ENCODE results near the gene SVEP1. TPM values are rescaled to one million over a fixed set of nuclear protein-coding genes. Genes with fewer than 3 reads are reported as not detected.
"Not testable (repeated sequence)": the region's sequence is repeated elsewhere in the genome, so short reads cannot be mapped to it uniquely, and the experiment has no call there.

Gene SVEP1
- total and polyA plus RNA-seq, 7 experiments from 2014 or later: 0.08 to 0.22 TPM; not detected in 5

DNA sequence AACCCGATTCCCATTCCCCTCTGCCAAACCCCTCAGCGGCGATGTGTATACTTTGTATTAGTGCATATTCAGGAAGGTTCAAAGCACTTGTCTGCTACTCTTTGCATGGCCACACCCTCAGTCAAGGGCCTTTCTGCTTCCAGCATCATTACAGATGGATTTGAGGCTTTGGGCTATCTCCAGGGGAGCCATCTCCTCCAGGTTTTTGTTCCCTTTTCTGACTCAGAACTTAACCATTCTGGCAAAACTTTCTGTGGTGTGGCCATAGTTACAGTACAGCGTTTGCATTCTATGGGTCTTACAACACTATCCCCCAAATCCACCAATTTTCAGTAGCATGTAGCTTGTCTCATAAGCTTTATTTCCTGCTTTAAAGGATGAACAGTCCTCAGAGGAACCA, 36.0 kb upstream of the SVEP1 start:
- no peak overlapping the region for H3K27ac Mint-ChIP-seq
- intact Hi-C loops (cut with micrococcal nuclease): no loop called here
- H3K4me1 Mint-ChIP-seq: no peaks in the 10 kb centered on the region
- ChIA-PET CTCF (no interaction called here), POLR2A (no interaction called here)
- H3K4me3 Mint-ChIP-seq: no peak overlapping the region
- Histone ChIP-seq H3K4me3 (ENCODE audit: low read length) (no peak overlapping the region), H3K27ac (ENCODE audit: low read depth, low read length) (no peak overlapping the region), H3K4me1 (ENCODE audit: control insufficient read depth in 2 of 2, insufficient read depth in 2 of 2, low read length in 2 of 2) (no peaks in the 10 kb centered on the region), H3K9me3 (ENCODE audit: control insufficient read depth in 2 of 3, low read length in 3 of 3) (no peaks in the 10 kb centered on the region), H3K27me3 (ENCODE audit: control insufficient read depth in 2 of 2, insufficient read depth in 2 of 2, low read length in 2 of 2) (no peaks in the 10 kb centered on the region), H3K36me3 (ENCODE audit: control insufficient read depth in 2 of 3, insufficient read depth in 3 of 3, low read length in 3 of 3) (no peaks in the 10 kb centered on the region)
- no peaks in the 10 kb centered on the region for H3K36me3 Mint-ChIP-seq
- DNase-seq (no peak), ATAC-seq (no peak)
- H3K9me3 Mint-ChIP-seq: peaks cover 0 to 2% (median 0%) of the 10 kb centered on the region in 11 donors
- H3K27me3 Mint-ChIP-seq: peaks cover 0 to 4% (median 4%) of the 10 kb centered on the region in 5 donors

DNA sequence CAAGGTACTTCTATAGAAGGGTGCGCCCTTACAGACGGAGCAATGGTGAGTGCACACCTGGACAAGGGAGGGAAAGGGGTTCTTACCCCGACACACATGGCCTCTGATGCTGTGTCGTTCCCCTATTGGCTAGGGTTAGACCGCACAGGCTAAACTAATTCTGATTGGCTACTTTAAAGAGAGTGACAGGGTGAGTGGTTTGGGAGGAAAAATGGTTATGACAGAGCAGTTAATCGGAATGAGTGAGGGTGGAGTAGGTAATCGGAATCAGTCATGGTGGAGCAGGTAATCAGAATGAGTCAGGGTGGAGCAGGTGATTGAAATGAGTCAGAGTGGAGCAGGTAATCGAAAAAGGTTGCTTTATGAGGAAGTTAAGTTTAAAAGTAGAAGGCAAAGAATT, 35.0 kb upstream of the SVEP1 start:
- intact Hi-C loops (cut with micrococcal nuclease); H3K9me3 Mint-ChIP-seq; H3K4me3 Mint-ChIP-seq; POLR2A ChIA-PET; DNase-seq; H3K4me1 ChIP-seq (ENCODE audit: control insufficient read depth in 2 of 2, insufficient read depth in 2 of 2, low read length in 2 of 2); H3K4me3 ChIP-seq (ENCODE audit: low read length); H3K27ac ChIP-seq (ENCODE audit: low read depth, low read length); H3K36me3 Mint-ChIP-seq; ATAC-seq; H3K27me3 ChIP-seq (ENCODE audit: control insufficient read depth in 2 of 2, insufficient read depth in 2 of 2, low read length in 2 of 2); H3K27me3 Mint-ChIP-seq; CTCF ChIA-PET; H3K27ac Mint-ChIP-seq; H3K9me3 ChIP-seq (ENCODE audit: control insufficient read depth in 2 of 3, low read length in 3 of 3); H3K4me1 Mint-ChIP-seq; H3K36me3 ChIP-seq (ENCODE audit: control insufficient read depth in 2 of 3, insufficient read depth in 3 of 3, low read length in 3 of 3): not testable (repeated sequence)

DNA sequence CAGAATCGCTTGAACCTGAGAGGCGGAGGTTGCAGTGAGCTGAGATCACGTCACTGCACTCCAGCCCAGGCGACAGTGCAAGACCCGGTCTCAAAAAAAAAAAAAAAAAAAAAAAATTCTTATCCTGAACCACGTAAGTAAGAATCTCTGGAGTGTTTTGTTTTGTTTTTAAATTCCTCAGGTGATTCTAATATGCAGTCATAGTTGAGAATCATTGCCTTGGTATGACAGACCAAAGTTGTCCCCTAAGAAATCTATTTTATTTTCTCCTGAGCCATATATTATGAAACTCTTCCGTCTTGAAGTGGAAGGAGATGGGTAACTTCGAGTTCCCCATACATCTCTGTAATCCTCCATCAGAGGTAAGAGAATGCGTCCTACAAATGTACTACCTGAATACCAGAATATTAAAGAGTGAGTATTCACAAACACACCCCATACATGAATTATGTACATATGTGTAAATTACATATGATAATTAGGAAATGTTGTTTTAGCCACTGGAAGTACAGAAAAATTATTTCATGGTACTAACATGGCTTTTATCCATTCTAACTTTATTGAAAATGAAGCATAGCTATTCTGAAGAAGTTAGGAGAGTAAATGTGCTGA, 26.7 kb upstream of the SVEP1 start:
- peaks cover 0 to 6% (median 0%) of the 10 kb centered on the region in 5 donors for H3K36me3 Mint-ChIP-seq
- Histone ChIP-seq H3K27me3 (ENCODE audit: control insufficient read depth in 2 of 2, insufficient read depth in 2 of 2, low read length in 2 of 2) (no peaks in the 10 kb centered on the region), H3K4me1 (ENCODE audit: control insufficient read depth in 2 of 2, insufficient read depth in 2 of 2, low read length in 2 of 2) (no peaks in the 10 kb centered on the region), H3K36me3 (ENCODE audit: control insufficient read depth in 2 of 3, insufficient read depth in 3 of 3, low read length in 3 of 3) (no peaks in the 10 kb centered on the region), H3K9me3 (ENCODE audit: control insufficient read depth in 2 of 3, low read length in 3 of 3) (no peaks in the 10 kb centered on the region), H3K4me3 (ENCODE audit: low read length) (no peak overlapping the region), H3K27ac (ENCODE audit: low read depth, low read length) (no peak overlapping the region)
- no peaks in the 10 kb centered on the region for H3K4me1 Mint-ChIP-seq
- peaks cover 0 to 16% (median 7%) of the 10 kb centered on the region in 5 donors for H3K27me3 Mint-ChIP-seq
- H3K4me3 Mint-ChIP-seq: no peak overlapping the region
- ChIA-PET CTCF (no interaction called here), POLR2A (no interaction called here)
- ATAC-seq (no peak), DNase-seq (no peak)
- H3K27ac Mint-ChIP-seq: no peak overlapping the region
- intact Hi-C loops (cut with micrococcal nuclease): no loop called here
- peaks cover 0 to 6% (median 0%) of the 10 kb centered on the region in 11 donors for H3K9me3 Mint-ChIP-seq

DNA sequence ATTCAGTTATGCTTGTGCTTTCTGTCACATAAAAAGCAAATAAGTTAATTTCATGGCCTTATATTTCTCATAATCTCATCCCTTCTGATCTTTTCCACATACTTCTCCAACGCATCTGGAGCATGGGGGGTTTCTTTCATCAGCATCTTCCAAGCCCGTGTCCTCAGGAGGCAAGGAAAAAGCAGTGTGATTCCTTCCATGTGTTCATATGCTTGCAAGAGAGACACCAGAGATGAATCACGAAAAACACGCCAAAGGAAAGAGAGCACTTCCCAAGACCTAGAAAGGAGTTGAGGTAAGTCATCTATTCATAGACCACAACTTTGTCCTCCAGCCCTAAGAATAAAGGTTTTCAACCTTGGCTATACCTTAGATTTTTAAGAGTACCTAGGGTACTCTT, 26.0 kb upstream of the SVEP1 start:
- Mint-ChIP-seq H3K36me3 (peaks cover 0 to 6% (median 0%) of the 10 kb centered on the region in 5 donors), H3K4me1 (no peaks in the 10 kb centered on the region), H3K27me3 (peaks cover 0 to 13% (median 7%) of the 10 kb centered on the region in 5 donors), H3K4me3 (no peak overlapping the region), H3K27ac (no peak overlapping the region), H3K9me3 (peaks cover 0 to 6% (median 0%) of the 10 kb centered on the region in 11 donors)
- no peak for ATAC-seq
- ChIA-PET POLR2A (no interaction called here), CTCF (no interaction called here)
- intact Hi-C loops (cut with micrococcal nuclease): no loop called here
- Histone ChIP-seq H3K27ac (ENCODE audit: low read depth, low read length) (no peak overlapping the region), H3K4me1 (ENCODE audit: control insufficient read depth in 2 of 2, insufficient read depth in 2 of 2, low read length in 2 of 2) (no peaks in the 10 kb centered on the region), H3K9me3 (ENCODE audit: control insufficient read depth in 2 of 3, low read length in 3 of 3) (no peaks in the 10 kb centered on the region), H3K36me3 (ENCODE audit: control insufficient read depth in 2 of 3, insufficient read depth in 3 of 3, low read length in 3 of 3) (no peaks in the 10 kb centered on the region), H3K27me3 (ENCODE audit: control insufficient read depth in 2 of 2, insufficient read depth in 2 of 2, low read length in 2 of 2) (no peaks in the 10 kb centered on the region), H3K4me3 (ENCODE audit: low read length) (no peak overlapping the region)
- no peak for DNase-seq

DNA sequence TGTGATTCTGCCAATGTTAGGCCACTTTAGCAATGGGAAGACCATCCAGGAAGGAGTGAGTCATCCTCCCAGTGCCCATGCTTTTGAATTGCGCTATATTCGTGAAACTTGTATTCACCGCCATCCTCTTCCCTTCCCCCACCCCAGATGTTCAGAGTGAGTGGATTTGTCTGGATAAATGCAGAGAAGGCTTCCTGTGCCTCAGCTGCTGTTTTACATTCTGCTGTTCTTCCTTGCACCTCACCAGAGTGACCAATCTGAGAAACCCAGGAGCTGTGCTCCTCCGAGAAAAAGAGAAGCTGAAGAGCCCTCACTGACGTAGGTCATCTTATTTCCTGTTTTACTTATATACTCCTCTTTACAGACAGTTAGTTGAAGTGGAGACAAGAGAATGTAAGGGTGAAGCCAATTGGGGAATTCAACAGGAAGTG, 24.6 kb upstream of the SVEP1 start:
- no peaks in the 10 kb centered on the region for H3K36me3 ChIP-seq (ENCODE audit: control insufficient read depth in 2 of 3, insufficient read depth in 3 of 3, low read length in 3 of 3)
- H3K27ac ChIP-seq (ENCODE audit: low read depth, low read length): no peak overlapping the region
- peaks cover 0 to 14% (median 11%) of the 10 kb centered on the region in 5 donors for H3K27me3 Mint-ChIP-seq
- H3K4me3 Mint-ChIP-seq: no peak overlapping the region
- ATAC-seq (peak; percentile 78), DNase-seq (no peak)
- H3K27me3 ChIP-seq (ENCODE audit: control insufficient read depth in 2 of 2, insufficient read depth in 2 of 2, low read length in 2 of 2): no peaks in the 10 kb centered on the region
- intact Hi-C loops (cut with micrococcal nuclease): no loop called here
- ChIA-PET CTCF (no interaction called here), POLR2A (no interaction called here)
- peaks cover 0 to 6% (median 0%) of the 10 kb centered on the region in 5 donors for H3K36me3 Mint-ChIP-seq
- H3K27ac Mint-ChIP-seq: peak overlapping the region in 1 of 9 donors; percentile 11
- H3K4me3 ChIP-seq (ENCODE audit: low read length): no peak overlapping the region
- no peaks in the 10 kb centered on the region for H3K9me3 ChIP-seq (ENCODE audit: control insufficient read depth in 2 of 3, low read length in 3 of 3)
- peaks cover 0 to 6% (median 0%) of the 10 kb centered on the region in 11 donors for H3K9me3 Mint-ChIP-seq
- H3K4me1 ChIP-seq (ENCODE audit: control insufficient read depth in 2 of 2, insufficient read depth in 2 of 2, low read length in 2 of 2): no peaks in the 10 kb centered on the region
- H3K4me1 Mint-ChIP-seq: no peaks in the 10 kb centered on the region

DNA sequence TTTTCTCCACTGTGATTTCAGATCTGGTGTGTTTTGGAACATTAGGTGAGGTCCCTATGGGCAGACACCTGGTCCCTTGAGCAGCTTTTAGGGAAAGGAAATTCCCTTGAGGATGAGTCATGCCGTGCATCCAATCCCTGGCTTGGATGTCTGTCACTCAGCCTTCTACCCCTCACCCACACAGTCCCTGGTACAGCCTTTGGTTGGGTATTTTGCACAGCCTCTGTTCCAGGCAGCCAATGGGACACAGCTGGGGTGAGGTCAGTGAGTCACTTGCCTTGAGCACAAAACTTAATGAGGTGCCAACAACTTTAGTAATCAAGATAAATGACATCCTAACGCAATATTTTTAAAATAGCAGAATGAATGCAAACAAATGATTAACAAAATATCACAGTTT, 22.7 kb upstream of the SVEP1 start:
- POLR2A ChIA-PET: no interaction called here
- peaks cover 0 to 6% (median 0%) of the 10 kb centered on the region in 5 donors for H3K36me3 Mint-ChIP-seq
- intact Hi-C loops (cut with micrococcal nuclease): no loop called here

DNA sequence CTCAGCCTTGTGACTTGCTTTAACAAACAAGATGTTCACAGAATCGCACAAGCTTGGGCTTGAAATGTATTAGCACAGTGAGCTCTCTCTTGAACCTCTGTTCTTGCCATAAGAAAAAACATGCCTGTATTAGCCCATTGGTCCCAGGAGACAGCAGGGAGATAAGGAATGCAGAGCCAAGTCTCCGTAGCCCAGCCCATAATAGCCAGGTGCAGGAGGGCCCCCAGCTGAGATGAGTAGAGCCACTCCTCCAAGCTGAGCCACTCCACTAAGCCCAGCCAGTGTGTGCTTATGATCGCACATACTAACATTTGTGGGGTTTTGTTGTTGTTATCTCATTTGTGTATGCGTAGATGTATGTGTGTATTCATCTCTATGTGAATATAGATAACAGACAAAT, 21.6 kb upstream of the SVEP1 start:
- H3K27me3 Mint-ChIP-seq: peaks cover 0 to 18% (median 12%) of the 10 kb centered on the region in 5 donors
- H3K36me3 ChIP-seq (ENCODE audit: control insufficient read depth in 2 of 3, insufficient read depth in 3 of 3, low read length in 3 of 3): no peaks in the 10 kb centered on the region
- no peaks in the 10 kb centered on the region for H3K9me3 ChIP-seq (ENCODE audit: control insufficient read depth in 2 of 3, low read length in 3 of 3)
- intact Hi-C loops (cut with micrococcal nuclease): no loop called here
- H3K36me3 Mint-ChIP-seq: peaks cover 0 to 6% (median 0%) of the 10 kb centered on the region in 5 donors
- ChIA-PET CTCF (no interaction called here), POLR2A (no interaction called here)
- no peaks in the 10 kb centered on the region for H3K27me3 ChIP-seq (ENCODE audit: control insufficient read depth in 2 of 2, insufficient read depth in 2 of 2, low read length in 2 of 2)
- H3K4me1 ChIP-seq (ENCODE audit: control insufficient read depth in 2 of 2, insufficient read depth in 2 of 2, low read length in 2 of 2): no peaks in the 10 kb centered on the region
- no peak overlapping the region for H3K27ac Mint-ChIP-seq
- no peaks in the 10 kb centered on the region for H3K4me1 Mint-ChIP-seq
- H3K9me3 Mint-ChIP-seq: peaks cover 0 to 14% (median 4%) of the 10 kb centered on the region in 11 donors
- DNase-seq (no peak), ATAC-seq (no peak)
- H3K27ac ChIP-seq (ENCODE audit: low read depth, low read length): no peak overlapping the region
- H3K4me3 ChIP-seq (ENCODE audit: low read length): no peak overlapping the region
- no peak overlapping the region for H3K4me3 Mint-ChIP-seq

More for the DNA sequence above, 22.7 kb upstream of the SVEP1 start:
- H3K9me3 ChIP-seq (ENCODE audit: control insufficient read depth in 2 of 3, low read length in 3 of 3): no peaks in the 10 kb centered on the region
- no peak overlapping the region for H3K4me3 ChIP-seq (ENCODE audit: low read length)
- H3K27ac ChIP-seq (ENCODE audit: low read depth, low read length): no peak overlapping the region
- no peaks in the 10 kb centered on the region for H3K27me3 ChIP-seq (ENCODE audit: control insufficient read depth in 2 of 2, insufficient read depth in 2 of 2, low read length in 2 of 2)
- CTCF ChIA-PET: no interaction called here
- no peaks in the 10 kb centered on the region for H3K4me1 ChIP-seq (ENCODE audit: control insufficient read depth in 2 of 2, insufficient read depth in 2 of 2, low read length in 2 of 2)
- H3K27ac Mint-ChIP-seq: no peak overlapping the region
- no peak overlapping the region for H3K4me3 Mint-ChIP-seq
- no peaks in the 10 kb centered on the region for H3K4me1 Mint-ChIP-seq
- no peaks in the 10 kb centered on the region for H3K36me3 ChIP-seq (ENCODE audit: control insufficient read depth in 2 of 3, insufficient read depth in 3 of 3, low read length in 3 of 3)
- ATAC-seq (no peak), DNase-seq (no peak)
- H3K9me3 Mint-ChIP-seq: peaks cover 0 to 14% (median 2%) of the 10 kb centered on the region in 11 donors
- H3K27me3 Mint-ChIP-seq: peaks cover 0 to 15% (median 12%) of the 10 kb centered on the region in 5 donors
